ENCODE measurements around the gene SASH1. TPM values are rescaled to one million over a fixed set of nuclear protein-coding genes. Genes with fewer than 3 reads are reported as not detected.

The SASH1 gene
- total RNA-seq, 1 donor from 2014 or later = 41.6 TPM

DNA sequence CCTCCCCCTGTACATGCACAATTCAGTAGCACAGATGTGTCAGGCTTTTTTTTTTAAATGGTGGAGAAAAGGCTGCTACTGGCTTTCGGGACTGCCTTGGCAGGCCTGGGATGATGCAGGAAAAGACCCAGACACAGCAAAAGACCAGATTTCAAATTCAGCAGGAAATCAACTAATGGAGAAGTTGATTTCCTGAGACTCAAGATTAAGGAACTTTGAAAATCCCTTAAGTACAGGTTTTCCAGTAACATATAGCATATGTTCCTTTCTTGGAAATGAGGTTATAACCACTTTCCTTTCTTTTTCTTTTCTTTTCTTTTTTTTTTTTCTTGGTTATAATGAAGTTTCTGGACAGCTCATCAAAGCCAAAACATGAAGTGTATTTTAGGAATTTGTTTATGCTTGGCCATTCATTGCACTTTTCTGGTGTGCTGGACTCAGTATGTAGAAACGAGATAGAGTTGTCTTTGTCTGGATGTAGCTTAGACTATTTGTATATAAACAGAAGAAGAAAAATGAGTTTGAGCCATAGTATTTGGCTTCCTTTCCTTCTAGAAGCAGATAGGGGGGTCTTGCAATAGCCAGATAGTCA is 119.4 kb downstream of the SASH1 start:
- Mint-ChIP-seq H3K9me3 (ENCODE audit: low read depth) (no peaks in the 10 kb centered on the region), H3K27me3 (no peaks in the 10 kb centered on the region), H3K36me3 (ENCODE audit: insufficient read depth) (peaks cover 2% of the 10 kb centered on the region), H3K4me1 (ENCODE audit: low read depth) (peaks cover 16% of the 10 kb centered on the region), H3K4me3 (ENCODE audit: low read depth) (no peak overlapping the region), H3K27ac (no peak overlapping the region)
- DNase-seq (ENCODE audit: low spot score, unreplicated experiment) = no peak
- TF ChIP-seq, protein P1, sequence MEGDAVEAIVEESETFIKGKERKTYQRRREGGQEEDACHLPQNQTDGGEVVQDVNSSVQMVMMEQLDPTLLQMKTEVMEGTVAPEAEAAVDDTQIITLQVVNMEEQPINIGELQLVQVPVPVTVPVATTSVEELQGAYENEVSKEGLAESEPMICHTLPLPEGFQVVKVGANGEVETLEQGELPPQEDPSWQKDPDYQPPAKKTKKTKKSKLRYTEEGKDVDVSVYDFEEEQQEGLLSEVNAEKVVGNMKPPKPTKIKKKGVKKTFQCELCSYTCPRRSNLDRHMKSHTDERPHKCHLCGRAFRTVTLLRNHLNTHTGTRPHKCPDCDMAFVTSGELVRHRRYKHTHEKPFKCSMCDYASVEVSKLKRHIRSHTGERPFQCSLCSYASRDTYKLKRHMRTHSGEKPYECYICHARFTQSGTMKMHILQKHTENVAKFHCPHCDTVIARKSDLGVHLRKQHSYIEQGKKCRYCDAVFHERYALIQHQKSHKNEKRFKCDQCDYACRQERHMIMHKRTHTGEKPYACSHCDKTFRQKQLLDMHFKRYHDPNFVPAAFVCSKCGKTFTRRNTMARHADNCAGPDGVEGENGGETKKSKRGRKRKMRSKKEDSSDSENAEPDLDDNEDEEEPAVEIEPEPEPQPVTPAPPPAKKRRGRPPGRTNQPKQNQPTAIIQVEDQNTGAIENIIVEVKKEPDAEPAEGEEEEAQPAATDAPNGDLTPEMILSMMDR (IDR thresholded peaks at IDR 0.05; ENCODE audit: unreplicated experiment) = no peak

DNA sequence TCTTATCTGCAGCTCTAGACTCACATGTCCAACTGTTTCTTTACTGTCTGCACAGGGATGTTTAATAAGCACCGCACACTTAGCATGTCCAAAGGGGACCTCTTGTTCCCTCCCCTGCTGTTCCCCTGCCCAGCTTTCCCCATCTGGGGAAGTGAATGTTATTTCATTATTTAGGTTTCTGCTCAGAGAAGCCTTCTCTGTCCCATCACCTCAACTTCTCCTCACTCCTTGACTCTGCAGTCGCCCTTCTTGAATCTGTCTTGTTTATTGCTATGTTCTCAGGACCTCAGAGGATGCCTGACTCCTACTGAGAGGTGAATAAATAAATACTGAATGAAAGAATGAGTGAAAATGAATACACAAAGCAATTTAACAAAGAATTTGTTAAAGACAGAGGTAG is 121.0 kb downstream of the SASH1 start:
- no peak for DNase-seq (ENCODE audit: low spot score, unreplicated experiment)
- H3K4me1 Mint-ChIP-seq (ENCODE audit: low read depth) = peaks cover 19% of the 10 kb centered on the region
- TF ChIP-seq, protein P1 (IDR thresholded peaks at IDR 0.05; ENCODE audit: unreplicated experiment) = no peak
- no peak overlapping the region for H3K27ac Mint-ChIP-seq
- no peaks in the 10 kb centered on the region for H3K36me3 Mint-ChIP-seq (ENCODE audit: insufficient read depth)
- no peak overlapping the region for H3K4me3 Mint-ChIP-seq (ENCODE audit: low read depth)
- H3K27me3 Mint-ChIP-seq = no peaks in the 10 kb centered on the region
- no peaks in the 10 kb centered on the region for H3K9me3 Mint-ChIP-seq (ENCODE audit: low read depth)

DNA sequence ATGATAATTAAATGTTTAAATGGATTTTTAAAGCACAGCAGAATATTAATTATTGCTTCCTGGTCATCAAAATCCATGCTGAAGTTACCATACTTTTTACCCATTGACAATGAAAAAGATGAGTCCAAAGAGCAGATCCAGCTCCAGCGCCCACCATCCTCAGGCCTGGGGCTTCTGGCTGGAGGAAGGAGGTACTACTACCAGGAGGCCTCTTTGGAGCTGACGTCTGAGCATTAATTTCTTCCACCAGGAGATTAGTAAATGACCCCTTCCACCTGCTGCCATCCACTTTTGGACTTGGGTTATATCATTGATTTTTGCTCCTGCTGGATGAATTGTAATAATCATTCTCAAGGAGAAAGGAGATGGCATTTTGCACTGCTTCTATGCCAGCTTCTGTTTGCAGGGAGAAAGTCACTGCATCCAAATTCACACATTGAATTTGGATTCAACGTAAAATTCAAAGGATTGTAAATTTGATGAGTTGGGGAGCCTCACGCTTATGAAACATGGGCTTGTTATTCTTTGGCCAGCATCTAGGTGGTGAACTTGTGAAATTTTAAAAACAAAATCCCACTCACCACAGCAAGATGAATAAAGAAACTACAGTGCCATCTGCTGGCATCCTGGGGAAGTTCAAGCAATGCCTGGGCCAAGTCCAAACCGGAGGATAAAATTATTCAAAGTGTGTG is 121.8 kb downstream of the SASH1 start:
- TF ChIP-seq, protein P1 (IDR thresholded peaks at IDR 0.05; ENCODE audit: unreplicated experiment) = peak; percentile 93
- Mint-ChIP-seq H3K27me3 (no peaks in the 10 kb centered on the region), H3K36me3 (ENCODE audit: insufficient read depth) (no peaks in the 10 kb centered on the region), H3K9me3 (ENCODE audit: low read depth) (no peaks in the 10 kb centered on the region), H3K27ac (peak overlapping the region; percentile 4), H3K4me3 (ENCODE audit: low read depth) (no peak overlapping the region), H3K4me1 (ENCODE audit: low read depth) (peaks cover 19% of the 10 kb centered on the region)
- peak; percentile 61 for DNase-seq (ENCODE audit: low spot score, unreplicated experiment)

DNA sequence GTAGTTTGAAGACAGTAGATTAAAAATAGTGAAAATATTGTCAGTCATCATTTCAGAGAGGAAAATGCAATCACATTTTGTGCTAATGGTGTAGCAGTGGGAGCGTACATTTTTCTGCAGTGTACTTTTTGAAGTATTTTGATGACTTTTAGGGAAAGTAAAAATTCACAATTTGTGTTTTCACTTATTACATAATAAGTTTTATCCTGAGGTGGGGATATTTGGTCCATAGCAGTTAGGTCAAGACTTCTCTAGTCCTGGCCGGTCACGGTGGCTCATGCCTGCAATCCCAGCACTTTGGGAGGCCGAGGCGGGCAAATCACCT is 122.3 kb downstream of the SASH1 start:
- no peaks in the 10 kb centered on the region for H3K36me3 Mint-ChIP-seq (ENCODE audit: insufficient read depth)
- no peaks in the 10 kb centered on the region for H3K27me3 Mint-ChIP-seq
- no peak for DNase-seq (ENCODE audit: low spot score, unreplicated experiment)
- H3K4me1 Mint-ChIP-seq (ENCODE audit: low read depth) = peaks cover 19% of the 10 kb centered on the region
- H3K27ac Mint-ChIP-seq = no peak overlapping the region
- TF ChIP-seq, protein P1 (IDR thresholded peaks at IDR 0.05; ENCODE audit: unreplicated experiment) = no peak
- no peak overlapping the region for H3K4me3 Mint-ChIP-seq (ENCODE audit: low read depth)
- H3K9me3 Mint-ChIP-seq (ENCODE audit: low read depth) = no peaks in the 10 kb centered on the region

DNA sequence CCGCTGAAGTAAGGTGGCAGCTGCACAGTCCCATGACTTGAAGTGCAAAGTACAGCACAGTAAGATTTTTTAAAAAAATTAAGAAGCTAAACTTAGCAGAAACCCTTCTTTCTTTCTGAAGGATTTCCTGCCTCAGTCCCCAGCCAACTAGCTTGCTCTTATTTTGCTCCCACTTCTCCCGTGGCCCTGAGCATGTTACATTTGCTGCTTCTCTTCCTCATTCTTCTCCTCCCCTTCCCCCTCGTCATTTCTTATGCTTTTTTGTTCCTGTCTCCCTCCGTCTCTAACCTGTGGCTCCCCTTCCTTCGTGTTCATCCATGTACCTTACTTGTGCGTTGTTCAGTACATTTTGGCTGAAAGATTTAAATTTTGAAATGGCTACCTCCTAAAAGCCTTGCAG is 123.0 kb downstream of the SASH1 start:
- TF ChIP-seq, protein P1 (IDR thresholded peaks at IDR 0.05; ENCODE audit: unreplicated experiment) = no peak
- Mint-ChIP-seq H3K27ac (no peak overlapping the region), H3K36me3 (ENCODE audit: insufficient read depth) (no peaks in the 10 kb centered on the region), H3K4me1 (ENCODE audit: low read depth) (peaks cover 19% of the 10 kb centered on the region), H3K27me3 (no peaks in the 10 kb centered on the region), H3K9me3 (ENCODE audit: low read depth) (no peaks in the 10 kb centered on the region), H3K4me3 (ENCODE audit: low read depth) (no peak overlapping the region)
- DNase-seq (ENCODE audit: low spot score, unreplicated experiment) = no peak

Data from progenitor cell of endocrine pancreas (in vitro differentiated cells).